Measurements from ENCODE around the gene PPOX.
A peak's percentile ranks its signal among the peaks of the same experiment; 100 is the strongest.

Gene PPOX

GRCh38 chr1:161176468-161177111, 10.4 kb downstream of the PPOX start:
- DNase-seq (ENCODE audit: low read depth in 2 of 2), result no peak

- DNase-seq (ENCODE audit: low read depth in 2 of 2), result peak; percentile 90 to 92
Observed at GRCh38 chr1:161177112-161177935, 11.1 kb downstream of the PPOX start, which contains the start of gene B4GALT3. TSS of gene B4GALT3 (minus strand) at chr1:161177507. CDS start at chr1:161176060, 1,447 bp downstream.

GRCh38 chr1:161177936-161178244, 11.7 kb downstream of the PPOX start:
- DNase-seq (ENCODE audit: low read depth in 2 of 2), result no peak

GRCh38 chr1:161179698-161180097, 13.5 kb downstream of the PPOX start:
- DNase-seq (ENCODE audit: low read depth in 2 of 2), result no peak

GRCh38 chr1:161180639-161181038, 14.4 kb downstream of the PPOX start:
- no peak for DNase-seq (ENCODE audit: low read depth in 2 of 2)

- peak in 1 of 2 donors; percentile 30 for DNase-seq (ENCODE audit: low read depth in 2 of 2)
Observed at GRCh38 chr1:161182214-161182613, 16.0 kb downstream of the PPOX start.

GRCh38 chr1:161185282-161185682, 19.1 kb downstream of the PPOX start:
- DNase-seq (ENCODE audit: low read depth in 2 of 2), result peak; percentile 44 to 55

GRCh38 chr1:161185732-161186311, 19.6 kb downstream of the PPOX start:
- no peak for DNase-seq (ENCODE audit: low read depth in 2 of 2)

GRCh38 chr1:161187311-161187710, 21.1 kb downstream of the PPOX start:
- DNase-seq (ENCODE audit: low read depth in 2 of 2), result no peak

- no peak for DNase-seq (ENCODE audit: low read depth in 2 of 2)
Observed at GRCh38 chr1:161188381-161188780, 22.2 kb downstream of the PPOX start.

GRCh38 chr1:161189036-161189435, 22.8 kb downstream of the PPOX start:
- no peak for DNase-seq (ENCODE audit: low read depth in 2 of 2)

GRCh38 chr1:161190962-161191521, 24.8 kb downstream of the PPOX start:
- DNase-seq (ENCODE audit: low read depth in 2 of 2), result no peak

GRCh38 chr1:161191971-161192370, 25.7 kb downstream of the PPOX start:
- no peak for DNase-seq (ENCODE audit: low read depth in 2 of 2)

GRCh38 chr1:161192476-161193465, 26.5 kb downstream of the PPOX start:
- peak in 1 of 2 donors; percentile 35 for DNase-seq (ENCODE audit: low read depth in 2 of 2)

GRCh38 chr1:161193561-161194235, 27.5 kb downstream of the PPOX start:
- no peak for DNase-seq (ENCODE audit: low read depth in 2 of 2)

GRCh38 chr1:161195171-161195570, 28.9 kb downstream of the PPOX start:
- DNase-seq (ENCODE audit: low read depth in 2 of 2), result no peak

GRCh38 chr1:161196111-161196510, 29.9 kb downstream of the PPOX start:
- DNase-seq (ENCODE audit: low read depth in 2 of 2), result no peak

- DNase-seq (ENCODE audit: low read depth in 2 of 2), result no peak
Observed at GRCh38 chr1:161196521-161197451, 30.6 kb downstream of the PPOX start.

GRCh38 chr1:161197560-161198193, 31.5 kb downstream of the PPOX start:
- DNase-seq (ENCODE audit: low read depth in 2 of 2), result no peak

All from stimulated activated CD8-positive, alpha-beta memory T cell treated with anti-CD3 and anti-CD28 coated beads, Interleukin-2, amount 100 ng/mL, for 1 hour (primary cell).